Mesodermal cell (in vitro differentiated cells): ENCODE results near the gene TMEM132D.
"Not testable (repeated sequence)": the region's sequence is repeated elsewhere in the genome, so short reads cannot be mapped to it uniquely, and the experiment has no call there.

ENCODE experiments used
- H3K27ac ChIP-seq: 2 replicates; pipeline ENCODE4 v1.7.0; 2013; ENCODE audit warnings: mild to moderate bottlenecking, low read depth, low read length, moderate library complexity; ENCODE audit not compliant: severe bottlenecking
- H3K36me3 ChIP-seq: 2 replicates; pipeline ENCODE4 v1.7.1; 2013; ENCODE audit warnings: mild to moderate bottlenecking, low read length, moderate library complexity; ENCODE audit not compliant: control insufficient read depth, insufficient read depth
- H3K4me1 ChIP-seq: one replicate; pipeline ENCODE4 v1.7.1; 2013; ENCODE audit warnings: mild to moderate bottlenecking, low read length; ENCODE audit not compliant: insufficient read depth, control insufficient read depth, poor library complexity, severe bottlenecking
- H3K4me3 ChIP-seq: 2 replicates; pipeline ENCODE4 v1.7.0; 2013; ENCODE audit warnings: low read length, control low read depth, mild to moderate bottlenecking; ENCODE audit not compliant: insufficient read depth, poor library complexity, severe bottlenecking; ENCODE audit errors: extremely low read depth
- H3K9me3 ChIP-seq: 2 replicates; pipeline ENCODE4 v1.7.1; 2013; ENCODE audit warnings: mild to moderate bottlenecking, low read length, moderate library complexity; ENCODE audit not compliant: control insufficient read depth
- WGBS, 2 experiments: methylation state at CpG; one replicate each; pipeline ENCODE4 v1.1.5; 2013; ENCODE audit warnings: missing lambda C conversion rate in 2 of 2; ENCODE audit not compliant: insufficient coverage in 2 of 2; 5-methylcytosine and 5-hydroxymethylcytosine counted together

Gene TMEM132D

GRCh38 chr12:129068684-129069083 lies 835.1 kb downstream of the TMEM132D start:
- Histone ChIP-seq H3K27ac (no peak overlapping the region), H3K36me3 (no peaks in the 10 kb centered on the region), H3K9me3 (no peaks in the 10 kb centered on the region), H3K4me1 (peaks cover 5% of the 10 kb centered on the region), H3K4me3 (no peak overlapping the region)
- WGBS, 2 experiments: 80 to 88% methylated on average over 10 of the region's 10 CpGs

DNA sequence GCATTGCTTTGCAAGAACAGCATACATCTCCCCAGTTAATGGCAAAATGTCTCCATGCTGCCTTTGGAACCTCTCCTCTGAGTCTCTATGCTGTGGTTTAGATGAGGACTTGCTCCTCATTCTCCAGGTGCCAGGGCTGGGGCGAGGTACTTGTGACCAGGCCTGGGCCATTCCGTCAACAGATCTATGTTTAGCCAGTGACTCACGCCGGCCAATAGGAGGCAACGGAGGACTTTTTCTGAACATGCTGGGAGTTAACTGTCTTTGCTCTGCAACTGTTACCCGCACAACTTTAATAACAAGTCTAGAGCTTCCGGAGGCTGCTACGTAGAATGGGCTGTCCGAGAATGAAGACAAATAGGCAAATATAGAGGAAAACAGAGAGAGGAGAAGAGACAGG lies 836.3 kb downstream of the TMEM132D start:
- Histone ChIP-seq H3K36me3 (no peaks in the 10 kb centered on the region), H3K27ac (peak overlapping the region; percentile 24), H3K4me3 (no peak overlapping the region), H3K9me3 (no peaks in the 10 kb centered on the region), H3K4me1 (peaks cover 5% of the 10 kb centered on the region)
- WGBS, 2 experiments: 37 to 50% methylated on average over 7 to 8 of the region's 9 CpGs

GRCh38 chr12:129064209-129064855 lies 839.5 kb downstream of the TMEM132D start:
- Histone ChIP-seq H3K9me3 (no peaks in the 10 kb centered on the region), H3K27ac (no peak overlapping the region), H3K4me1 (peaks cover 5% of the 10 kb centered on the region), H3K4me3 (no peak overlapping the region), H3K36me3 (no peaks in the 10 kb centered on the region)
- WGBS, 2 experiments: 59 to 66% methylated on average over 9 to 12 of the region's 14 CpGs

GRCh38 chr12:129063600-129063999 lies 840.2 kb downstream of the TMEM132D start:
- peaks cover 5% of the 10 kb centered on the region for H3K4me1 ChIP-seq
- no peak overlapping the region for H3K4me3 ChIP-seq
- no peaks in the 10 kb centered on the region for H3K9me3 ChIP-seq
- 80 to 82% methylated on average over 4 of the region's 4 CpGs for WGBS, 2 experiments
- no peaks in the 10 kb centered on the region for H3K36me3 ChIP-seq
- H3K27ac ChIP-seq: no peak overlapping the region

GRCh38 chr12:129053232-129053631 lies 850.6 kb downstream of the TMEM132D start:
- WGBS, 2 experiments: 83 to 84% methylated on average over 9 to 10 of the region's 11 CpGs
- Histone ChIP-seq H3K9me3 (no peaks in the 10 kb centered on the region), H3K4me3 (no peak overlapping the region), H3K4me1 (no peaks in the 10 kb centered on the region), H3K36me3 (no peaks in the 10 kb centered on the region), H3K27ac (no peak overlapping the region)

DNA sequence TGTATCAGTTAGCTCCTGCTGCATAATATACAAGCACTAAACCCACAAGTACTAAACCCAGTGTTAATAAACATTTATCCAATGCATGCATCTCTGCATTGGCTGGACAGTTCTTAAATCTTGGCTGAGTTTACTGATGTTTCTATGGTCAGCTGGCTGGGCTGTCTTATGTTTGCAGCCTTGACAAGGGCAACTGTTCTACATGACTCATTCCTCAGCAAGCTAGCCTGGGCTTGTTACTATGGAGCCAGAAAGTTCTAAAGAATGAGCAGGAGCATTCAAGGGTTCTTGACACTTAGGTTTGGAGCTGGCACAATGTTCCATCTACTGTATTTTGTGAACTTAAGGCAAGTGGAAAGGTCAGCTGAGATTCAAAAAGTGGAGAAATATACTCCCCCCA lies 851.5 kb downstream of the TMEM132D start:
- Histone ChIP-seq H3K36me3 (no peaks in the 10 kb centered on the region), H3K9me3 (no peaks in the 10 kb centered on the region), H3K4me1 (no peaks in the 10 kb centered on the region)

DNA sequence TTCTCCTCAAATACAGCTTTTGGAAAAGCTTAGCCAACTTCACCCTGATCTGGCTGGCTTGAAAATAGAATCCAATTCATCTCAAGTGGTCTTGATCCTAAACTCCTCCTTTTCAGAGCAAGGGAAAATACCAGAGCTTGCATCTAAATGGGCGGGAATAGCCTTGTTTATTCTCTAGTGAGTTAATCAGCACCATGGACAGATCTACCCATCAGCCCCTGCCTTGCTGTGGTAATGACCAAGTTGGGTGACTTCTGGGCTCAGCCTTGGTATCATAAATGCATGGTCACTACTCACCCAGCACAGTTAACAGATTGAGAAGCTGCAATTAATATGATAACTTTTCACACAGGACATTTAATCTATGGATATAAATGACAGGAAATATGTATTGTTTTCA lies 853.9 kb downstream of the TMEM132D start:
- Histone ChIP-seq H3K4me3 (no peak overlapping the region), H3K4me1 (no peaks in the 10 kb centered on the region), H3K36me3 (no peaks in the 10 kb centered on the region), H3K27ac (no peak overlapping the region), H3K9me3 (no peaks in the 10 kb centered on the region)
- WGBS, 2 experiments: 0% methylated on average over 1 of the region's 1 CpG; no CpG with 5 or more reads in 1 of the 2 experiments

More for the DNA sequence above, 851.5 kb downstream of the TMEM132D start:
- Histone ChIP-seq H3K4me3 (no peak overlapping the region), H3K27ac (no peak overlapping the region)

DNA sequence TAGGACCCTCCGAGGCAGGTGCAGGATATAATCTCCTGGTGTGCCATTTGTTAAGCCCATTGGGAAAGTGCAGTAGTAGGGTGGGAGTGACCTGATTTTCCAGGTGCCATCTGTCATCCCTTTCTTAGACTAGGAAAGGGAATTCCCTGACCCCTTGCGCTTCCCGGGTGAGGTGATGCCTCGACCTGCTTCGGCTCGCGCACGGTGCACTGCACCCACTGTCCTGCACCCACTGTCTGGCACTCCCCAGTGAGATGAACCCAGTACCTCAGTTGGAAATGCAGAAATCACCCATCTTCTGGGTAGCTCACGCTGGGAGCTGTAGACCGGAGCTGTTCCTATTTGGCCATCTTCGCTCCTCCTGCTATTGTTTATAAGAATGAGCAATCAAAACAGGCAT lies 860.5 kb downstream of the TMEM132D start:
- not testable (repeated sequence) for H3K4me3 ChIP-seq
- 89 to 98% methylated on average over 7 to 10 of the region's 11 CpGs for WGBS, 2 experiments

DNA sequence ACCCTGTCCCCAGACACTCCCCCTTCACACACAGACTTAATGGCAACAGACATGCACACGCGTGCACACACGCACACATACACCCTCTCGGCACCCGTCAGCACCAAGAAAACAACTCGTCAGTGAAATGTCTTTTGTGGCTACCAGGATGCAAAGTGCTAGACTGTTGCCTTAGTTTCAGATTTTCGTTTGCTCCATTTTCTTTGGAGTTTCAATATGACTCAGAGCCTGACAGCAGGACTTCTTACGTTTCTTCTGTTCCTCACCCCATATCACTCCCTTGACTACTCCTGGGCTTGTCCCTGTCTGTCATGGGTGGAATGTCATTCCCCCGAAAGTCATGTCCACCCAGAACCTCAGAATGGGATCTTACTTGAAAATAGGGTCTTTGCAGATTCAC lies 867.7 kb downstream of the TMEM132D start:
- Histone ChIP-seq H3K4me3 (no peak overlapping the region), H3K27ac (no peak overlapping the region), H3K4me1 (no peaks in the 10 kb centered on the region), H3K36me3 (no peaks in the 10 kb centered on the region), H3K9me3 (no peaks in the 10 kb centered on the region)
- WGBS, 2 experiments: 96 to 98% methylated on average over 8 to 9 of the region's 9 CpGs

More for the DNA sequence above, 860.5 kb downstream of the TMEM132D start:
- H3K4me1 ChIP-seq, H3K36me3 ChIP-seq, H3K27ac ChIP-seq, H3K9me3 ChIP-seq: not testable (repeated sequence)

DNA sequence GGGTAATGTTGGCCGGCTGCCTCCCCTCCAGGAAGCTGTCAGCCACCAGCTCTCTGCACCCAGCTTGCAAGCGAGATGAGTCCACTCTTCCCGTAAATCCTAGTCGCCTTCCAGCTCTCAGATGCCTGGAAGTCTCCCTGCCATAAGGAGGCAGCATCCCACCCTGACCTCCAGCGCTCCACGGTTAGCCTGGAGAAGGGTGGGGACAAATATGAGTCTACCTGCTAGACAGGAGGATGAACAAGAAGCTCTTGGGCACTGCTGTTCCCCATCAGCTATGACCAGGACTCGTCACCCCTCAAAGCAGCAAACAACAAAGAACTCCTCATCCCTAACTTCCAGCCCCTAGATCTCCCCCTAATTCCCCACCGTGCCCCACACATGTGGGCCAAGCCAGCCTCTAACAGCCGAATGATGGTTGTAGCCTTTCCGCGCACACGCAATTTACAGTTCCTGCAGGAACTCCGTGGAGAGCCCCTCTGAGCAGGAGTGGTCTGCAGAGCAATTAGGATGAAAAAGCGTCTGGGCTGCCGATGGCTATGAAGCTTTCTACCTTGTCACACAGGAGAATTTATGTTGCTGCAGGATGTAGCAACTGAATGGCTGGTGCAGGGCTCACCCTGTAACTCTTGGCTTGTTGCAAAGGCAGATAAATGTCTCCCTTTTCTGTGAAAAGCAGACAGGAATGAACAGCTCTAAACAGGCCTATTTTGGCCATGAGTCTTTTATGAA lies 869.1 kb downstream of the TMEM132D start:
- Histone ChIP-seq H3K27ac (no peak overlapping the region), H3K9me3 (no peaks in the 10 kb centered on the region), H3K4me1 (no peaks in the 10 kb centered on the region), H3K4me3 (no peak overlapping the region), H3K36me3 (no peaks in the 10 kb centered on the region)
- 95 to 96% methylated on average over 7 to 12 of the region's 15 CpGs for WGBS, 2 experiments

GRCh38 chr12:129028844-129029243 lies 875.0 kb downstream of the TMEM132D start:
- Histone ChIP-seq H3K4me3 (no peak overlapping the region), H3K36me3 (no peaks in the 10 kb centered on the region), H3K4me1 (no peaks in the 10 kb centered on the region), H3K9me3 (no peaks in the 10 kb centered on the region), H3K27ac (no peak overlapping the region)
- WGBS, 2 experiments: 75 to 91% methylated on average over 14 to 15 of the region's 16 CpGs
